Keratinocyte (primary cell): ENCODE measurements around the gene TRIL.

Experiments
- EZH2 ChIP-seq: IDR thresholded peaks from one replicate; pipeline ENCODE4 v1.6.1; 2012; ENCODE audit warnings: inconsistent platforms, mild to moderate bottlenecking, low read length, moderate library complexity
- TF ChIP-seq, protein P1 (sequence below), 3 experiments: IDR thresholded peaks in 1 of 3; conservative IDR thresholded peaks in 1 of 3; optimal IDR thresholded peaks in 1 of 3; 2 replicates in 2 of 3; 3 replicates in 1 of 3; pipeline versions ENCODE3 to v1.5.1; 2011; ENCODE audit warnings: low read length in 3 of 3, mild to moderate bottlenecking in 3 of 3, moderate library complexity in 2 of 3, control low read depth in 1 of 3, inconsistent platforms in 1 of 3; ENCODE audit not compliant: insufficient read depth in 2 of 3; ENCODE audit errors: extremely low read depth in 1 of 3

DNA sequence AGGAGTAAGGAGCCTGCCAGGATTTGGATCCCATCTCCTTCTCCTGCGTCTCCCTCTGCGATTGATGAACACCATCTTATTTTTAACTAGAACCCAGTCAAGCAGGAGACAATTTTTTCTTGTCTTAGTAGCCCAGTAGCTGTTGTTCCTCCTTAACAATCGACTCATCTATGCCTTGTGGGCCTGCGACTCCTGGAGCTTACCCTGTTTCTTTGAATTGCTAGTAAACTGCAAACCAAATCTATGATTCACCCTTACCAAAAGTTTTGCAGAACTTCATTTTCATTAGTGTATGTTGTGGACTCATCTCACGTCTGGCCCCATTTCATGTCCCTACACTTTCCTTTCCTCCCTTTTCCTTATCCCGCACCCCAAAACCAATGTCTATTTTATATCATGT, 37.7 kb downstream of the TRIL start:
- TF ChIP-seq, protein P1, sequence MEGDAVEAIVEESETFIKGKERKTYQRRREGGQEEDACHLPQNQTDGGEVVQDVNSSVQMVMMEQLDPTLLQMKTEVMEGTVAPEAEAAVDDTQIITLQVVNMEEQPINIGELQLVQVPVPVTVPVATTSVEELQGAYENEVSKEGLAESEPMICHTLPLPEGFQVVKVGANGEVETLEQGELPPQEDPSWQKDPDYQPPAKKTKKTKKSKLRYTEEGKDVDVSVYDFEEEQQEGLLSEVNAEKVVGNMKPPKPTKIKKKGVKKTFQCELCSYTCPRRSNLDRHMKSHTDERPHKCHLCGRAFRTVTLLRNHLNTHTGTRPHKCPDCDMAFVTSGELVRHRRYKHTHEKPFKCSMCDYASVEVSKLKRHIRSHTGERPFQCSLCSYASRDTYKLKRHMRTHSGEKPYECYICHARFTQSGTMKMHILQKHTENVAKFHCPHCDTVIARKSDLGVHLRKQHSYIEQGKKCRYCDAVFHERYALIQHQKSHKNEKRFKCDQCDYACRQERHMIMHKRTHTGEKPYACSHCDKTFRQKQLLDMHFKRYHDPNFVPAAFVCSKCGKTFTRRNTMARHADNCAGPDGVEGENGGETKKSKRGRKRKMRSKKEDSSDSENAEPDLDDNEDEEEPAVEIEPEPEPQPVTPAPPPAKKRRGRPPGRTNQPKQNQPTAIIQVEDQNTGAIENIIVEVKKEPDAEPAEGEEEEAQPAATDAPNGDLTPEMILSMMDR (optimal IDR thresholded peaks at IDR 0.05 in 1 of 3, IDR thresholded peaks at IDR 0.05 in 1 of 3, conservative IDR thresholded peaks at IDR 0.05 in 1 of 3; ENCODE audit: extremely low read depth in 1 of 3, insufficient read depth in 2 of 3, low read length in 3 of 3), result no peak
- no peak for TF ChIP-seq EZH2
